NCI-H2171 (cell line): ENCODE measurements around the gene OTOF.

ENCODE experiments used
- DNase-seq: peaks from one replicate; lab custom pipeline; 2025; lab: John Stamatoyannopoulos, UW

The OTOF gene

DNA sequence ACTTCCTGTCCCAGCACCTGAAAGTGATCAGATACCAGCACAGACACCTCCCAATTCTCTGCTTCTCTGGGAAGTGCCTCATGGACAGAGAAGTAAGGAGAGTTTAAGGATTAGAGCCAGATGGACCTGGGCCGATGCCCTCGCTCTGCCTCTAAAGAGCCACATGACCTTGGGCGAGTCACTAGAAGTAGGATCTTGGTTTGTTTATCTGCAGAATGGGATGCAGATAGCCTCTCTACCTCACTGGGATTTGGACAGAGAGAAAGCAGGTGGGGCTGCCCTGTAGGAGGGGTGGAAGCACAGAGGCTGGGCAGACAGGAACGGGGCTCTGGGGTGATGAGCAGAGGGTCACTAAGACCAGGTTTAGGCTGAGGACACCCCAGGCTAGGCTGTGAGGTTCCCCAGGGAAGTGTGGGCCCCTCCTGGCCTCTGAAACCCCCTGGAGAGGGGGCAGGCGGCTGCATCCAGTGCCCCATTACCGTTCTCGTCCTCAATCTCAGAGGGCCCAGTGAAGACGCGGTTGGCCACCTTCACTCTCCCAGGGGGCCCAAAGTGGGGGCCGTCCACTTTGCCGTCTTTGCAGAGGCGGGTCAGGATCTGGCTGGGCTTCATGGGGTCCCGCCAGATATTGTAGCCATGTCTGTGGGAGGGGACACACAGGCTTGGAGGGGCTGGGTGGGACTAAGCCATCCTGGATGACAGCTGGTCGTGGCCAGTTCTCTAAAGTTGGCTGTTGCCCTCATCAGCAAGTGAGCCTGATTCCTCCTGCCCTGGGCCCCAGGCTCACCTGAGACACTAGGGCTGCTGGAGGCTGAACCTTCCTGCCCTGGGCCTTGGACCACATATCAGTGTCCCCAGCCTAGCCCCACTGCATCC, 13.3 kb downstream of the OTOF start:
- no peak for DNase-seq

DNA sequence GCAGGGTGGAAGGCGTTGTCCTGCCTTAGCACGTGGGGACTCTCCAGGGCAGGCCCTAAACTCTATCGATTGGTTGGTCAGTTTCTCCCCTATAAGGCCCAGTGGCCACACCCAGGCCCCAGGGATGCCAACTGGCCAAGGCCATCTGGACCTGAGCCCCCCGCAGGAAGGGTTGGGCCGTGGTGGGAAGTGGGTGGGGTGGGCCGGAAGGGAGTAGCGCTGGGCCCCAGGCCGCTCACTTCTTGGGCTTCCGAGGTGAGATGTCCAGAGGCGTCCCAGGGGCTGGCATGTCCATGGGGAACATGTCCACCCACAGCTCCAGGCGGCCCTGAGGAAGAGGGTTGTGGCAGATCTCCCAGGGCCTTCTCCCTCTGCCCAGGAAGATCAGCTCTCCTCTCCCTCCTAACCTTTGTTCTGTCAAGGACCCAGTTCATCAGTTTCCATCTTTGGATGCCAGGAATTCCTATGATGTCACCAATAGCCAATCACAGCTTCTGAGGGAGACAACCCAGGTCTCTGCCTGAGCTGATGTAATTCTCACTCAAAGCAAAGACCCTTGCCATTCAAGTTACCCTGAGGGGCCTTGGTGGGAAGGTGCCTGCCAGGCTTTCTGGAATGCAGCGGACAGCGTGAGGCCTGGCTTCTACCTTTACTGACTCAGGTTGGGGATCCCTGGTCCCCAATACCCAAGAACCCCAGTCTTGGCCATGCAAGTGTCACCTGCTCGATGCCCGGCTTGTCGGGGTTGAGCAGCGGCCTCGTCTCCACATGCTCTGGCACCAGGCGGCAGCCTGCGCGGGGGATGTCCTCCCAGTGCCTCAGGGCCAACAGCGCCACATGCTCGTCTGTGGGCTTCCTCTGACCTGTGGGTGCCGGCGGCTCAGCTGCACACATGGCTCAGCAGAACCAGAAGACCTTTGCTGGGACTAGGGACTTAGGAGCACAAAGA, 14.4 kb downstream of the OTOF start:
- no peak for DNase-seq

DNA sequence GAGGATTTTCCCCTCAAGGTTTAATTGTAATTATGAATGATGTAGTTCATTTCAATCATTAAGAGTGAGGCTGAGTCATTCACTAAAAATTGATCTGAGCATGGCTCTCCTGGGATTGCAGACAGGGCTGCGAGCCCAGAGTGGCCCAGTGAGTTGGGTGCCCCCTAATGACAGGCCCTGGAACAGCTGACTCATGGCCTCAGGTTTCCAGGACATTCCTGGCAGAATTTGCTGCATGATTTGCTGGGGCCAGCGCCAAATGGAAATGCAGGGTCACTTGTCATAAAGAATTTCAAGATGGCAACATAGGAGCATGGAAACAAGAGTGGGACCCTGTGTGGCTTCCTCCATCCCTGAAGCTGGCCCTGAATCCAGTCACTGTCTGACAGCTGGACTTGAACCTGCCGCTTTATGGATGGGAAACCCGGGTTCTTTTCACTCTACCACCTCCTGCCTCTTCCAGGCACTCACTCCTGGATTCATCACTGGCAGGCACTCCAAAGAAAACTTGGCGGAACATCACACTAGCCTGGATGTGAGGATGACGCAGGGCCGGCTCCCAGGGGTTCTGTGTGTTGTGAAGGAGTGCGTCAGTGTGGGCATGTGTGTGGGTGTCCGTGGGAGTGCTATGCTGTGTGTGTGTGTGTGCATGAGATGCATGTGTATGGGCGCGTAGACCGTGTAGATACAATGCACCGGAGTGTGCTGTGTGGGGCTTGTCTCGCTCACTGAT, 15.2 kb downstream of the OTOF start:
- no peak for DNase-seq

DNA sequence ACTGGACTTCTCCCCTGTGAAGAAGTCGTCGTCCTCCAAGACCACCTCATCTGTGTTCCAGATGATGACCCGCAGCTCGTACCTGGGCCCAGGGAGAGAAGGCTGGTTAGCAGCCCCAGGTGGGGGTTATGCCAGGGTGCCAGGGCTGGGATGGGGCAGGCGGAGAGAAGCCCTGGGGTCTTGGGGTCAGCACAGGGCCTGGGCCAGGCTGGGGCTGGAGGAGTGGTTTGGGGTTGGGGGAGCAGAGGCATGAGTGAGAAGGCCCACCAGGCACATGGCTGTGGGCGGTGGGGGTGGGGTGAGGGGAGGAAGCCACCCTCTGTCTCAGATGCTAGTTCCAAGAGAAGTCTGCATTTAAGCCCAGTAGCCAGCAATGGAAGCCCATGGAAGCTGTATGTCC, 15.8 kb downstream of the OTOF start:
- no peak for DNase-seq

DNA sequence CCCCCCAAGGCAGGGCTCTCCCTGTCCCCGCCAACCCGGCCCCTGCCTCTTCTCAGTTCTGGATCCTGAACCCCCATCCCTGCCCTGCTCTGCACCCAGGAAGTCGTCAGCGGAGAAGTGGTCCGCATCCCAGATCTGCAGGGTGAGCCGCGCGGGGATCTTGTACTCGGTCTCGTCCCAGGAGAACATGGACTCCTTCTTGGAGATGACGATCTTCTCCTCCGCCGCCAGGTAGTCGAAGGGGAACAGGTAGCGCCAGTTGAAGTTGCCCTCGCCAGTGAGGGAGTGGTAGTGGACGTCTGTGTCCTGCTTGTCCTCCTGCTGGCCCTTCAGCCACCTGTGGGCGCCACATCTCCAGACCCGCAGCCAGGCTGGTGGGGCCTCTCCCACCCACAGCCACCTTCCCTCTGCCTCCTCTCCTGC, 16.3 kb downstream of the OTOF start:
- DNase-seq, result no peak

DNA sequence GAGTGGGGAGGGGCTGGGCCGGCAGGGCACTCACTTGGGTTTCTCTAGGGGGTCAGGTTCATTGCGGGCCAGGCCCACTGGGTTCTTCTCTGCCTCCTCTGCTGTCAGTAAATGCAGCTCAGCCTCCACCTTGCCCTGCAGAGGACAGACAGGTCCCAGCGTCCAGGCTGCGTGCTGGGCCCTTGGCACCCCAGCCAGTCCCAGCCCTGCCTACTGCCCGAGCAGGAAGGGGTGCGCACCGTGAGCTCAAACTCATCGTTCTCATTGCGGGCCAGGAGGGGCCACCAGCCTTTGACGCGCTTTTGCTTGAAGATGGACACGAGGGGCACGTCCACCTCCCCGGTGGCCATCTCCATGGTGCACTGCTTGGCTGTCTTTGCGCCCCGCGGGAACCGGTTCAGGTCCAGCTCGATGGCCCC, 17.3 kb downstream of the OTOF start:
- DNase-seq, result no peak

DNA sequence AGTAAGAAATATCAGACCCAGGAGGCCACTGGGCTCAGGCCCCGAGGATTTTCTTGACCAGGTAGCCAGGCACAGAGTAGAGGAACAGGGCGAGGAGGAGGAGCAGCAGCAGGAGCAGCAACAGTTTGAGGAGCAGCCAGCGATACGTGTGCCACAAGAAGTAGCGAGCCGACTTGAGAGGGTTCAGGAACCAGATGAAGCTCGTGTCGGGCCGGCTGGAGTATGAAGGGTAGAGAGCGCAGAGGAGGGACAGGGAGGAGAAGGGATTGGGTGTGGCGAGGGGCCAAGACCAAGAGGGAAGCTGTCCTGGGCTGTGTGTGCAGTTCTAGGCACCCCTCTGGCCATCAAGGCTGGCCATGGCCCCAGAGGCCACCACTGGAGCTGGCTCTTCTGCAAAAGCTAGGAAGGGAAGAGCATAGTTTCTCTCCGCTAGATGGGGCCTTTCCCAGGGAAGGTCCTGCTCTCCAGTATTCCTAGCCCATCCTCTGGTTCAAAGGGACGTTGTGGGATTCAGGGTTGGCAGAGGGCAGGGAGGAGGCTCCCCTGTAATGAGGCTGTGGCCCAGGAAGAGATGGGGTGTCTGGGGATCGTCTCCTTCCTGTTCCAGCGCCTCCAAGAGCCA, 17.8 kb downstream of the OTOF start:
- no peak for DNase-seq

DNA sequence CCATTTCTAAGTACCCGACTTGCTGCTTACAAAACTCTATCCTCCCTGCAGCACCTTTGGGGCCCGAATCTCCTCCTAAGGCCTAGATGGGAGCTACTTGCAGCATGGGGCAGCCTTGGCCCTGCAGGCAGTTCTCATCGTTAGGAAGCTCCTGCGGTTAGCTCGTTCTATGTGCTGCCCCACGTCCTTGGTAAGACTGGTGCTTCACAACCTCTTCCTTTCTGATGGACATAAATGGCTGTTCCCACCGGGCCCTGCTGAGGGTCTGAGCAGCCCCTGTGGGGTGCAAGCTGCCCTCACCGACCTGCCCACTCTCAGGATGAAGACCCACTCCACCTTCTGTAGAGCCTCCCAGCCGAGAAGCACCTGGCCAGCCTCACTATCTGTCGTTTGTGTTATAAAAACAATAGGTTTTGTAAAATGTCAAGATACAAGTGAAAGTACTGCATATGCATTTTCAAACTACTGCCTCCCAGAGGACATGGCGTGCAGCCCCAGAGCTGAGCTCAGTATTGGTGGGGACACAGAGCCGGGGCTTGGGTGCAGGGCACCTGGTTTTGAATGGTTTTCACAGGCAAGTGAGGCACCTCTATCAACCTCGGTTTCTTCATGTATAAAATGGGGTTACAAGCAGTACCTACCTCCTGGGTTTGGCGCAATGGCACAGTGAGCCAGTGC, 19.4 kb downstream of the OTOF start:
- no peak for DNase-seq

DNA sequence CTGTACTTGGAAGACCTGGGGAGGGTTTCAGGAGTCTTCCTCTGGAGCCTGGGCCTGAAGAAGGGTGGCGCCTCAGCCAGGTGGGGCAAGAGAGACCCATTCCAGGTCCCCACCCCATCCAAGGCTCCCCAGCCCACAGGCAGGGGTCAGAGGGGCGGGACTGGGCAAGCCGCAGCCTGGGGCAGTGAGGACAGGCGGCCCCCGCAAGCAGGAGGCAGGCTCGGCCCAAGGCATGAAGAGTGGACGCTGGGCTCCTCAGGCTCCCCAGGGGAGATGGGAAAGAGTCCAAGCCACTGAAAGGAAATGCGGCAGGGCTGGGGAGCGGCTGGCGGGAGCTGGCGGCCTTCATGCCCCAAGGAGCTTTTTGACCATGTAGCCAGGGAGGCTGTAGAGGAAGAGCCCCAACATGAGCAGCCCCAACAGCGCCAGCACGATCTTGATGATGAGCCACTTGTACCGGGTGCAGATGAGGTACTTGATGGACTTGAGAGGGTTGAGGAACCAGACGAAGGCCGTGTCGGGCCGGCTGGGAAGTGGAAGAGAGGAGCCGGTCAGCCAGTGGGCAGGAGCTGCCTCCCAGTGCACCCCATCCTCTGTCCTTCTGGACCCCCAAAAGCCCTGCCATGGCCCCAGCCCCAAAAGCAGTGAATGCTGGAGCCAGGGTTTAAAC, 20.1 kb downstream of the OTOF start:
- no peak for DNase-seq

DNA sequence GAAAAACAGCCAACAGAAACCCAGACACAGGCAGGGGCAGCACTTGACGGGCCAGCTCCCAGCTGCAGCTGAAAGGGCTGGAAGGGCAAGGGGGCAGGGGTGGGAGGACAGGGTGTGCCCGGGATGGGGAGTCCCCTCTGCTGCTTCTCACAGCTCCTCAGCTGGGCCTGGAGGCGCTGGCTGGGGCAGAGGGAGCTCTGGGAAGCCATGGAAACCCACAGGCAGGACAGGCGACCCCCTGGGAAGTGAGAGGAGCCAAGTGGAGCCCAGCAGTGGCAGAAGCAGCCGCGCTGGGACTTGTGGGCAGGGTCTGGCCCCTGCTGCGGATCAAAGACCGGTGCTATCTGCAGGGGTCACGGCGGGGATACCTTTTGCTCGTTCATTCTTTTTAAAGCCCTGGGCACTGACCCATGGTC, 20.7 kb downstream of the OTOF start:
- no peak for DNase-seq

DNA sequence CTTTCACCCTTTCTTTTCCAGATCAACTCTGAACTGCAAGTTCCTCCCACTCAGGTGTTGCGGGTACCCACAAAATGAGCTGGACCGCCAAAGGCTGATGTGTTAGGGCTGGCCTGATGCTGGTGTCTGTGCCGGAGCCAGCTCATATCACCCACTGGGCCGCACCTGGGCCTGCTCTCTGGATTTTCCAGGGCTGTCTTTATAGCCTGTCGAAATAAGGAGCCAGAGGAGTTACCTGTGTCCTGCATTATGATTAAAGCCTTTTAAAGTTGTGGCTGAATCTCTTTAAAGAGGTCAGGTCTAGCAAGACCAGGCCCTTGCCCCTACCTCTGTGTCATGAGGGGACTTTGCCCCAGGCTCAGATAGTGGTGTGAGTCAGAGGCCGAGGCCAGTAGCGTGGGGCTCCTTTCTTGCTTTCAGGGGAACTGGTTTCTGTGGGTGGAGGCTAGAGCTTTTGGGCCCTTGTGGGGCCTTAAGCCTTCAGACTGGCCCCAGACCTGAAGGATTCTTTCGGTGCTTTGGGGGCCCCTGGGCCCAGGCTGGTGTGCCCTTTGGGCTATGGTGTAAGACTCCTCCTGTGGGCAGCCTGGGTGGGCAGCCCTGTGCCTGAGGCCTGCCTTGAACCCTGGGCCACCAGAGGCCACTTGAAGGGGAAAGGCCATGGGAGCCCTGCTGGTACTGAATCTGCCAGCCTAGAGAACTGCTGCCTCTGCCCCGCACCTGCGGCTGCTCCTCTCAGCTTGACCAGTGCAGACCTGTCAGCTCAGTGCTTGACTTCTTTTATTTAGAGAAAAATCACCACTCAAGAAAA, 21.3 kb downstream of the OTOF start:
- no peak for DNase-seq

DNA sequence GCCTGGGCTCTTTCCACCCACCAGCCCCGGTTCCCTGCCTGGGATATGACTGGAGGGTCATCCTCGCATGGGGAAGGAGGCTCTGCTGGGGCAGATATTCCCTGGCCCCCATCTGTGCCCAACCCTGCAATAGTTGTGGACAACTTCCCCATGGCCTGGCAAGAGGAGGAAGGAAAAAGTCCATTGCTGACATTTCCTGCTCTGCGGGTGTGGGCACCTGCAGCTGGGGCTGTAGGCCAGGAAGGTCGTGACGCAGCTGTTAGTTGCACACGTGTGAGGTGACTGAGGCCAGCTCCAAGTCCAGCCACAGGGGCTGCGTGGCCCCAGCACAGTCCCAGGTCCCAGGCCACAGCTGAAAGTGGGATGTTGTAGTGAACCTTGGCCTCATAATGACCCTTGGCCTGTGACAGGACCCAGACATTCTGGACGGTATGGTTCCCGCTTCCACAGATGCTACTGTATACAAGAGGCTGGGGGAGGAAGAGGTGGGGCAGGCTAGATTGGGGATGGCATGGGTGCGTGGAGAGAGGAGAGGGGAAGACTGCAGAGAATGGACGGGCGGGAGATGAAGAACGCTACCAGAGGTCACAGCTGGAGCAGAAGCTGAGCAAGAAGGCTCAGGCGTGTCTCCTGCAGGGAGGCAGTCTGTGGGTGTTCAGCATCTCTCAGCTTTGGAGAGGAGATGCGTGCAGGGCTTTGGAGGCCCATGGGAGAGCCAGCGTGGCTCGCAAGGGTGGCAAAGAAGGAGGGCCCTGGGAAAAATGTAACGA, 22.1 kb downstream of the OTOF start:
- DNase-seq, result no peak

DNA sequence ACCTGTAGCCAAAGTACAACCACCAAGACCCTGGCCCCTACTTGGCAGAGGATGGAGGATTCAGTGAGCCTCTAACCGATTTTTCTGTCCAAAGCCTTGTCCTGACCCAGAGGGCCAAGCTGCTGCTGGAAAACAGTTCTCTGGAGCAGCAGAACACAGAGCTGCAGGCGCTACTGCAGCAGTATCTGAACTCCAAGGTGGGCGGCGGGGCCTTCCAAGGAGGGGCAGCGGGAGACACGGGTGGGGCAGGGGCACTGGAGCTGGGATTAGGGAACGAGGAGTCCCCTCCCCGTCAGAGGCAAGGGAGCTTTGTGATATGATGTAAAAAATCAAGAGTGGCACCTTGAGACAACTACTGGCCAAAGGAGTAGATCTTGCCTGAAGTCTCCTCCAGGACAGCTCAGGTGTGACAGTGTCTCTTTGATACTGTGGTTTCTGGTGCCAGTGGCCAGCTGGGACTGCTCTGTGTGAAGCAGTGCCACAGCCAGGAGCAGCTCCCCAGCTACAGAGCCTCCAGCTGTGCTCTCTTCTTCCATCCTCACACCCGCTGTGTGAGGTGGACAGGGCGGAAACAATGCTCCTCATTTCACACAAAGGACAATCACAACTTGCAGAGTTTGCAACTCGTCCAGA, 22.8 kb downstream of the OTOF start:
- no peak for DNase-seq

DNA sequence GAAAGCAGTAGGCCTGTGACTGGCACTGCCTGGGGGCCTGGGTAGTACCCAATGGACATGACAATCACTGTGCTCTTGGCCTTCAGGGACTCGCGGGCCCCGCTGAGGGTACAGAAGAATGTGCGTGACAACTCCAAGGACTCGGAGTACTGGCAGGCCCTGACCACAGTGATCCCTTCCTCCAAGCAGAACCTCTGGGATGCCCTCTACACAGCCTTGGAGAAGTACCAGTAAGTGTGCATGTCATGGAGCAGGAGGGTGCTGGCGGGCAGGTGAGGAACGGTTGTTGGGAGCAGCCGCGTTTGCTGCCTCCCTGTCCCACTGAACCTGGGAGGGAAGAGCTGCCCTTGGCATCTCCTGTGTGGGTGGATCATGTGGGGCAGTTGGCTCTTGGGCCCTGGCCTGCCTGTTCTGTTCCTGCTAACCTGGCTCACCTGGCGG, 23.3 kb downstream of the OTOF start:
- DNase-seq, result no peak

DNA sequence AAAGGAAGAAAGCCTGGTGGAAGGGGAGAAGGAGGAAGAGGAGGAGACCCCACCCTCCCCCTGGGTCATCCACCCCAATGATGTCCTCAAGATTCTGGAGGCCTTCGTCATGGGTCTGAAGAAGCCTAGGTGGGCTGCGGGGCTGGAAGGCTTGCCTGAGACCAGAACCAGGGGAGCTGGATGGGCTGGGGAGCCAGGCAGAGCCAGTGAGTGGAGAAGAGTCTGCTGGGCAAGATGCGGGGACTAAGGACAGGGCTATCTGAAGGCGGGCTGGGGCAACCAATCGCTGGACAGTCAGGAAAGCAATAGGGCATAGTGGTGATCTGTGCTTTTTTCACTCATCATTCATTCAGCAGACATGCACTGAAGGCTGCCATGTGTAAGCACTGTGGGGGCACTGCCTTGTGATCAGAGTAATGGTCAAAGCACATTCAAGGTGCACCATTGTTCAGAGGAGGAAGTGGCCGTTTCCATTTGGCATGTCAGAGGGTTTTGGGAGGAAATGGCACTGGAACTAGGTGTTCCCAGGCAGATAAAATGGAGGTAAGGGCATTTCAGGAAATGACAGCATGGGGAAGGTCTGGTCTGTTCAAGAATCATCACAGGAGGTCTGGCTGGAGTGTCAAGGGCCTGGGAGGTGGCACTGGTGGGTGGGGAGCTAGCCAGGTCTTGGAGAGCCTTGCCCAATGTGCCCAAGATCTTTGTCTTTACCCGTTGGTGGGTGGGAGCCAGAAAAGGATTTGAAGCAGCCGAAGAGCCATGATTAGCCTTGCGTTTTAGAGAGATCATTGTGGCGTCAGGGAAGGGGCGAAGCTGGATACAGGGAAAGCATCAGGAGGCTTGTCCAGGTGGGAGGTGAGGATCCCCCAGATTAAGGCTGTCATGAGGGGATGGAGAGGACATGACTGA, 24.2 kb downstream of the OTOF start:
- no peak for DNase-seq

DNA sequence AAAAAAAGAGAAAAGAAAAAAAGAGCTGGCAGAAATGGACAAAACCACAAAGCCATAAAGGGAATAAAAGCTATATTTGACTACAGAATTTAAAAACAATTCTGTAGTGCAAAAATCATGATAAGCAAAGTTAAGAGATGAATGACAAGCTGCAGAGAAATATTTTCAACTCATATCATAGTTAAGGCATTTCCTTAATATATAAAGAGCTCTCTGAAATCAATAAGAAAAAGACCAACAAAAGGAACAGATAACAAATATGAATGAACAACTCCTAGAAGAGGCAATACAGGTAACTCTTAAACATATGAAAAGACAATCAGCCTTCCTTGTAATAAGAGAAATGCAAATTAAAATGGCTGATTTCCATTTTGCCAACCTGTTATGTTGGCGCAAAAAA, 26.2 kb downstream of the OTOF start:
- no peak for DNase-seq

DNA sequence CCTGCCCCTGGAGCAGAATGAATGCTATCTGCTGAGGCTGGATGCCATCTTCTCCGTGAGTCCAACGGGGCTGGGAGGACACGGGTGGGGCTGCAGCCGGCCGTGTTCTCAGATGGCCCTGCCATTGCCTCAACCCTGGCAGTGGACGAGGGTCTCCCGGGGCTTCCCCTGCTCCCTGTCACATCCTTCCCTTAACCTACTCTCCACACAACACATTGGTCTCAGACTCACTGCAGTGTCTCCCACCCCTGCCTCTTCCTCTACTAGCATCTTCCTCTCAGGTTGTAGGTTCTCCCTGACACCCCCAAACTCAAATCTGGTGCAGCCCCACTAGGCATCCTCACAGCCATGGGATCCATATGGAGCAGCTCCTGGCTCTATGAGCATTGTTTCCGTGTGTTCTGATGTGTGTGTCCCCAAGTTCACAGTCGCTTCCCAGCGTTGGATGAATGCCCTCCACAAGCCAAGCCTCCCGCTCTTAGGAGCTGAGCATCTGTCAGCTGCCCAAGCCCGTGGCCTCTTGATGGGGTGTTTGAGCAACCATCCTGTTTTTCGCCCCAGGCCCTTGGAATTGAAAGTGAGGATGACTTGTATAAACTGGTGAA, 27.8 kb downstream of the OTOF start:
- no peak for DNase-seq
